Stimulated activated CD4-positive, alpha-beta T cell treated with anti-CD3 and anti-CD28 coated beads, Interleukin-2, amount 100 ng/mL, for 24 hours (primary cell): ENCODE results near the gene RRM2.
A peak's percentile ranks its signal among the peaks of the same experiment; 100 is the strongest.

ENCODE experiments used
- DNase-seq, 2 donors: peaks; one replicate each; pipeline ENCODE4 v3.0.0-alpha.2; 2020

The RRM2 gene

DNA sequence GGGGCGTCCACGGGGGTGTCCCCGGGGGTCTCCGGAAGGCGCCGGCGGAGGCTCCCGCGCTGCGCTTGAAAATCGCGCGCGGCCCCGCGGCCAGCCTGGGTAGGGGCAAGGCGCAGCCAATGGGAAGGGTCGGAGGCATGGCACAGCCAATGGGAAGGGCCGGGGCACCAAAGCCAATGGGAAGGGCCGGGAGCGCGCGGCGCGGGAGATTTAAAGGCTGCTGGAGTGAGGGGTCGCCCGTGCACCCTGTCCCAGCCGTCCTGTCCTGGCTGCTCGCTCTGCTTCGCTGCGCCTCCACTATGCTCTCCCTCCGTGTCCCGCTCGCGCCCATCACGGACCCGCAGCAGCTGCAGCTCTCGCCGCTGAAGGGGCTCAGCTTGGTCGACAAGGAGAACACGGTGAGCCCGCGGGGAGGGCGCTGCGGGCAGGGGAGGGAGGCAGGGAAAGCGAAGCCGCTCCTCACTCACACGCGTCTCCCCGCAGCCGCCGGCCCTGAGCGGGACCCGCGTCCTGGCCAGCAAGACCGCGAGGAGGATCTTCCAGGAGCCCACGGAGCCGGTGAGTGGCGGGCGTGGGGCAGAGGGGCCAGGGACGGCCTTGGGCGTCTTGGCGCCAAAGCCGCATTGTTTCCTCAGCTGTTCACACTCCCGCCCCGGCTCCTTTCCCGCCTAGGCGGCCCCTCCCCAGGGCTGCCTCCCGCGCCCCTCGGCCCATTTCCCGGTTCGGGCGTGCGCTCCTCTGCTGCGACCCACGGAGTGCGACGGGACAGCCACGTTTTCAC is at the start of gene RRM2:
TSS of gene RRM2 (plus strand) at position 240 of the 781 bp plus-strand sequence. CDS start at position 300, 60 bp downstream.
- DNase-seq = peak; percentile 88 to 96

DNA sequence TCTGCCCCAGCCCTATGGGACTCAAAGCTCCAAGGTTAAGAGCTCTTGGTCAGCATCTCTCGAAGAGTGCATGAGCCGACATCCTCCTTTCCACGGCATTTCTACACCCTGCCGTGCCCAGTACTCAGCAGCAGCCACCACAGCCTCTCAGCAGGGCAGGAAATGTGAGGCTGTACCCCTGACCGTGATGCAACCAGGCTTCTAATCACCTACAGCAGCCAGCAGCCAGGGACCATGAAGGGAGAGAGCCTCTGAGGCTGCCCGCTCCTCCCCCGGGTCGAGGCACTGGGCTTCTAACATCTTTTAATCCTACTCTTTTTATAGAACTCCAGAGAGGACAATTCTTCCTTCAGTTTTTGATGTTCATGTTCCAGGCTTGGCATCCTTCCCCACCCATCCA is 48.8 kb upstream of the RRM2 start:
- no peak for DNase-seq

DNA sequence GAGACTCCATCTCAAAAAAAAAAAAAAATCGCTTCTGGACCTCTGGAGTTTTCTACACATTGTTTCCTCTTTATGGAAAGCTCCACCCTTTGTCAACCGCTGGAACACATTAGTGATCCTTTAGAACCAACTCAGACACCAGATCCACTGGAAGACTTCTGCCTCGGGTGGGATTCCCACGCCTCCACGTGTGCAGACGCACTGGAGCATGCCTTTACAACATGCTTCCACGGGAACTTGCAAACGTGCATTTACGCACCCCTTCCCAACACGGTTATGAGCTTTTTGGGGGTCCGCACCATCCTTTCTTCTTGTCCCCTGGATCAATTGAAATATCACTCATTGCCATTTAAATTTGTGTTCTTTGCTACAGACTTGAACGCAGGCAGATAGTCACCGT is 47.4 kb upstream of the RRM2 start:
- DNase-seq = no peak

DNA sequence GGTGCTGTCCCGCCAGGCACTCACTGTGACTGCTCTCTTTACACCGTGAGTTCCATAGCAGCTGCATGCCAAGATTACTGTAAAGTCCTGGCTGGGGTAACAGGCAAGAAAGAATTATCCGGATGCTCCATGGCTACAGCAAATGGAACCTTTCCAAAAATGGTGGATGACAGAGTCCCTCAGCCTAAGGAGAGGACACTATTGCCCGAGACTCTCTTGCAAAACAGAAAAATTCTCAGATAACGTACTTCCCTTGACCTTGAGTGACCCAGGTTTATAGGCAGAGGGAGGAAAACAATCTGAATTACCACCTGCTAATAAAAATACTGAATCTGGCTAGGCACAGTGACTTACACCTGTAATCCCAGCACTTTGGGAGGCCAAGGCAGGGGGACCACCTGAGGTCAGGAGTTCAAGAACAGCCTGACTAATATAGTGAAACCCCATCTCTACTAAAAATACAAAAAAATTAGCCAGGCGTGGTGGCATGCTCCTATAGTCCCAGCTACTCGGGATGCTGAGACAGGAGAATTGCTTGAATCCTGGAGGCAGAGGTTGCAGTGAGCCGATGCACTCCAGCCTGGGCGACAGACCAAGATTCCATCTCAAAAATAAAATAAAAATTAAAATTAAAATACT is 46.8 kb upstream of the RRM2 start:
- DNase-seq = no peak

DNA sequence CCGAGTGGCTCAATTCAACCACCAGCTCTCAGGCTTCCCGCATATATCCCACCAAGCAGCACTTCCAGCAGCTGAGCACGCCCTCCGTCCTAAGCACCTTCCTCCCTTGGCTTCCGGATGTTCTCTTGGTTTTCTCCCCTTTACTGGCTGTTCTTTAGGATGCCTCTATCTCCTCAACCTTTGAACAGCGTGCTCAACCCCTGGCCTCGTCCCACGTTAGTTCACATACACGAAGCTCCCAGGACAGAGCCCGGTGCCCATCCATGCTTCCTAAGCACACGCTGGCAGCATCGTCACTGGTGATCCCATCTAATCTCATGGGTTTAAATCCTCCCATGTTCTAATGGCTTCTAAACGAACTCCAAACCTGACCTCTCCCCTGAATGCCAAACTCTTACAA is 46.0 kb upstream of the RRM2 start:
- DNase-seq = no peak

DNA sequence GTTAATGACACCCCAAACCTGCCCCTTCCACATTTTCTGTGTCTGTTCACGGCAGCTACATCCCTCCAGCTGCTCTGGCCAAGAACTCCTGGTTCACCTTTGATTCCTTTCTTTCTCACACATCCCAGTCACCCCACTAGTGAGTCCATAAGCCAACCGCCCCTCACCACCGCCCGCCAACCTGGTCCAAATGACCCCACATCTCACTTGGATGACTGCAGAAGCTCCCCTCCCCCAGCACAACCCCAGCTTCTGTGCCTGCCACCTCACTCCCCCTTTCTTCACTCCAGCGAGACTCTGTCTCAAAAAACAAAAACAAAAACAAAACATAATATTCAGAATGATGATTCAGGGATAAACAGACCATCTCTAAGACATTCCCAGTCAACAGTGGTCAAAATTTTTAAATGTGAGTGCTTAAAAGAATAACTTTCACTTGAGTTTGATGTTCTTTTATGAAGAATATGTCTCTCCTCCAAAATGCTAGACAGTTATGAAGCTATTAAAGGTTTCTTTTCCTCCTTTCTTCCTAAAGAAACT is 45.5 kb upstream of the RRM2 start:
- DNase-seq = no peak

DNA sequence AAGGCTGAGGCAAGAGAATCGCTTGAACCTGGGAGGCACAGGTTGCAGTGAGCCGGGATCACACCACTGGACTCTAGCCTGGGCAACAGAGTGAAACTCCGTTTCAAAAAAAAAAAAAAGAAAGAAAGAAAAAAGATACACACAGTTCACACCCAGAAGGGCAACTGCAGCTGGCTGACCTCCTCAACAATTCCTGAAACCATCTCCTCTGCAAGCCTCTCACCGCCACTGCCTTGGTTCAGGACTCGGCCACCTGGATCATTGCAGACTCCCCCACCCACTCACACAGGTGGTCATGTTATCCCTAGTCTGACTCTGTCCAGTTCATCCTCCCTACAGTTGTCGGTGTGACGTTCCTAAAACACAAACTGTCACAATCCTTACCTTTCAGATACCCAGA is 44.5 kb upstream of the RRM2 start:
- no peak for DNase-seq

DNA sequence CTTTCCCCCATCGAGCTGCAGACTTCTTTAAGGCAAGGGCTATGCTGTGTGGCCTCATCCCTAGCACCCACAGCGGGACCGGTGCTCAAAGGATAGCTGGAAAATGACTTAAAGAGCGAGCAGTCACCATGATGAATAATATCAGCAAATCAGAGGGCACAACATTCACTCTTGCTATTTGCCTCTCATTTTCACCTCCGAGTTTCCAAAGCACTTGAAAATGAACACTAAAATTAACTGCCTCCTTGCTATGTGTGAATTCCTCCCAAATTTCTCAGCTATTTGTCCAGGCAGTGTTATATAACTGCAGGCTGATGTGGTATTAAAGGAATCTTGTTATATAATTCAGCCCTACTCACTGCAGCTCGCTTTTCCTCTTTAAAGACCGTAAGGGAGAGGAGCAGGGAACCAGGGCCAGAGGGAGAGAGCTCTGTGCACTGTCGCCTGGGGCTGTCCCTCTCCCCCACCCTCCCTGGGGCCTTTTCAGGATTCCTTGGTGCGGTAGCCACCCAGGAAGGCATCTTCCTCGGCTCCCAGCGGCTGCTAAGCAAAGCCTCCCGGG is 43.8 kb upstream of the RRM2 start:
- no peak for DNase-seq

DNA sequence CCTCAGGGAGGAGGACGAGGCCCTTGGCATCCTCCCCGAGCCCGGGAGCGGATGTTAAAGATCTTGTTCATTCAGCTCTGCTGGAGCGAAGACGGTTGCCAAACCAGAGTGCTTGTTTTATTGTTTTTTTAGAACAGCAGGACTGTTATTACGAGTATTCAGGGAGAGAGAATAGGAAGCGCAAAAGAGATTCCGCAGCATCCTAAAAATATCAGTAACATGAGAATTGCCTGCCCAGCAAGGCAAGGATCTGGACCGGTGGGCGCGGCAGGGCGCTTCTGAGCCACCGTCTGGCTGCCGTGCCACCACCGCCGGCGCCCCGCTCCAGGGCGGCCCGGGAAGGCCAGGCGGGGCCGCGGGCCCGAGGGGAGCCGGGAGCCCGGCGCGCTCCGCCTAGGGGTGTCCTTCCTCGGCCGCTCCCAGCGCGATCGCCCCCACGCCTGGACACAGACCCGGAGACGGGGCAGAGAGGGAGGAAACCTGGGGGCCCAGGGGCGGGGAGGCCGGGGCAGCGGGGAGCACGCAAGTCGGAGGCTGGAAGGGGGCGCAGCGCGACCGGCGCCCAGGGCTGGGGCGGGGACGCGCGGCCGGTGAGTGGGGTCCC is 43.2 kb upstream of the RRM2 start:
- peak in 1 of 2 donors; percentile 22 for DNase-seq

DNA sequence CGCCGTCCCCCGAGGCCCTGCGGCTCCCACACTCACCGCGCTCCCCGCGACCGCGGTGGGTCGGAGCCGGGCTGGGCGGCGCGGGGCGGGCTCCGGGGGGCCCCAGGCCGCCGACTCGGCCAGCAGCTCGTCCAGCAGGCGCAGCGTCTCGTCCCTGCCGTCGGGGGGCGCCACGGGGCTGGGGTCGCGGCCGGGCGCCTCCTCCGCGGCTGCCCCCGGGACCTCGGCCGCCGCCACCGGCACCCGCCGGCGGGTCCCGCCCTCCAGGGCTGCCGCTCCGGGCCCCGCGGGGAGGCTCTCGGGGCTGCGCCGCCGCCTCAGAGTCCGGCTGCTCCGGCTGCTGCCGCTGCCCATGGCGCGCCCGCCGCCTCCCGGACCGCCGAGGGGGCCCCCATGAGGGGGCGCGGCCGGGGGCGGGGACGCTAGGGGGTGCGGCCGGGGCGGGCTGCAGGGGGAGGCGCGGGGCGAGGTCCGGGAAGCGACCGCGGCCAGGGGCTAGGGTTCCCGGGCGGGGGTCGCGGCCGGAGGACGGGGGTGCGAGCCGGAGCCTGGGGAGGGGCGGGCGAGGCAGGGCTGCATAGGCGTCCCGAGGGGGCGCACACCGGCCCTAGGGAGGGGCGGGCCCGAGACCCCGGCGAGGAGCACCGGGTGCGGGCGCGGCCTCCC is 42.5 kb upstream of the RRM2 start, which contains the start of gene CYS1:
TSS of gene CYS1 (minus strand) at position 542 of the 666 bp plus-strand sequence. CDS start at position 354, 188 bp downstream.
- DNase-seq = peak in 1 of 2 donors; percentile 25

DNA sequence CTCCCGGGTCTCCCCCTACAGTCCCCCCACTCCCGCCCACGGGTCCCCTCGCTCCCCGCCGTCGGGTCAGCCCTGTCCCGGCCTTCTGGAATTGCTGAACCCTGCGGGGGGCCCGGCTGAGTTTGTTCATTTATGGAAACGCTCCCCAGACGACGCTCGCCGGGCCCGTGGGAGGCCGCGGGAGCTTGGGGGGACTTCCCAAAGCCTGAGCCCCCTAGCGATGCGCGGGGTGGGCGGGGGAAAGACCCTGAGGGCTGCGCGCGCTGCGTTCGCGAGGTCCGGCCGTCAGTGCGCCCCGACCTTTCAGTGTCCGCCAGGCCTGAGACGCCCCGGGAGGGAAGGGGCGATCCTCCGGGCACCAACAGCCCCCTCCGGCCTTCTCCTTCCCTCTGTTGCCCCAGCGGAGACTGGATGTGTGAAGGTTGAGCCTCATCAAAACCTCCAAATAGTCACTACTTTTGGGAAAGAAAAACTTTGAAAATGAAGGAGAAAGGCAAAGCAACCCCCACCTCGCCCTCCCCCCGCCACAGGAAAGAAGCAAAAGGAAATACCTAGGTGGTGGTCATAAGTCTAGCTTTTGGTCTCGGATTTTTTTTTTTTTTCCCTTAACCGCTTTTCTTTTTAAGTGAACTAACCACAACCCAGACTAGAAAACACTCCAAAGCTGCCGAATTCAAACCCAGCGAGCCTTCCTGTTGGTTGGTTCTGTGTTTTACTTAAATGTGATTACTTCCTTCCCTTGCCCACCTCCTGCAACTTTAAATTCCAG is 41.8 kb upstream of the RRM2 start:
- peak in 1 of 2 donors; percentile 8 for DNase-seq

DNA sequence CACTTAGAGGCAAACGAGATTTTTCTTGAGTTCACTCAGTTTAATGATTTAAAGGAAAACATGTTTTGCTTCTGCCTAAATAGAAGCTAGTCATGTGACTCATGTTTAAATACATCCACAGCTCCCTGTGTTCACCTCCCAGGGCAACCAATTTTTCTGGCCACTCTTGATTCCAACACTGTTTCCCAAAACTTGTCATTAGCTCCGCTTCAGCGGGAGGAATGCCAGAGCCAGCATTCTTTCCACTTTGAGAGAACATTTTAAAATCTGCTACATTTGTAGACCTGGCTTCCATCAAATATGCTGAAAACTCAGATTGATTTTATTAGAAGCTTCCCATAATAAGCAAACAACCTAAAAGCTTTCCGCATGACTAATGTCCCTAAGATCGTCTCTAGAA is 39.5 kb upstream of the RRM2 start:
- no peak for DNase-seq

DNA sequence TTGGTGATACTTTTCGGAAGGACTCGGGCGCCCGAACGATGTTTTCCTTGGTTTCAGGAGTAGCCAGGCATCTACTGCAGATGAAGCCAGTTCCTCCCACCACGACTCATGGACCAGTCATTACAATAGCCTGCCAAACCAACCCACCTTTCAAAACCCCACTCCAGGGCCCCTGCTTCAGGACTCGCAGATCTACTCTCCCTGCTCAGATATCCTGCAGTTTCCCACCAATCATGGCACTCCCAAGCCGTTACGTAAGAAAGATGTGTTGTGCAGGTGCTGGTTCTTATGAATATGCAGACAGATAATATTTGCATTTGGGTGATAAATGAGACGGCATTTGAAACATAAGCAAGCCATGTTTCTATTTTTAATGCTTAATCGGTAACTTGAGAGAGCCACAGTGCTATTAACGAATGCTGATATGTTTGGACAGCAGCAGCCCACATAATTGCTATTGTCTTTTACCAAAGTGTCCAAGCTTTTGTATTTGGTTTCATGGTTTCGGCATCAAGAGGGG is 38.8 kb upstream of the RRM2 start:
- DNase-seq = no peak

DNA sequence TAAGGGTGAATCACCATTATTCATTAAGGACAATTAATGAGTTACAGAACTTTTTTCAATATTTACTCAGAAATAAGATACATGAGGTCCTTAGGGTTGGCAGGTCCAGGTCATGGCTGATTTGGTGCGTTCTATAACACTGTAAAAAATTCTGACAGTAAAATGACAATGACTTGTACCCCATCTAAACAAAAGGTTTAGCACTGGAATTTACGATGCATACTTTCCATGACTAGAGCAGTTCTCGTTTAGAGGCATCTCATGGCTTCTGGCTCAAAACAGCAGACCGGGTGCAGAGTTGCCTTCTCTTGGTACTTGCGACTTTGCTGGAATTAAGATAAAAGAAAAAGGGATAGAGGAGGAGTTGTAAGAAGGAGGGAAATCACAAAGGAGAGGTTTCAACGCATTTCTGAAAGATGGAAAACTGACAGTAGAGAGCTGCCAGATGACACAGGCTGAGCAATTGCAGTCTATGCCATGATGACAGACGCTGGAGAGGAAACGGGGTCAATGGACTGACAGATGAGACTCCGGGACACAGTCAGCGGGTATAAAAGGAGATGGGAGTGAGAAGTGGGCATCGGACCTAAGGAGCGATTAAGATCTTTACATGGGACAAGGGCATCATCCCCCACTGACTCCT is 38.2 kb upstream of the RRM2 start:
- DNase-seq = no peak

DNA sequence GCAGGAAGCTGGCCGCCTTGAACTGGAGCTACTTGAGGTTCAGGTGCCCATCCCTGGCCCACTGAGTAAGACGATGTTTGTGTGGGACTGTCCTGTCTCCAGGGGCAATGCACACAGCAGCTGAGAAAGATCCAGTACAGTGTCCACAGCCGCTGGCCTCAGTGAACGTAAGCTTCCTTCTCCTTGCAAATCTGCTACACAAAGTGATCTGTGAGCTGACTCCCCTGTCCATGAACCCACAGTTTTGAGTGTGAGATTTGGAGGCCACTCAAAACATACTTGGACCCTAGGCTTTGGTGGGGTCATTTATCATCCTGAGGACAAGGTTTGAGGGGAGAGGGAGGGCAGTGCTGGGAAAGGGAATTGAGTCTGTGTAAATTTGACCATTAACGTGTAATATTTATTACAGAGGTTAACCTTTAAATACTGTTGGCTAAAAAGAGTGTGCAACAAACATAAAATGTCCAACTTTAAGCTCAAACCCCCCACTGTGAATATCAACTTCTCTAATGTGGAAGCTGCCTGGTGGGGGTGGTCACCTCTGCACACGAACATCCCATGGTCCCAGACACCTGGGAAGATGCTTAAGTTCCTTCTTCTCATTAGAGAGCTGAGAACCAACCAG is 37.4 kb upstream of the RRM2 start:
- DNase-seq = no peak

DNA sequence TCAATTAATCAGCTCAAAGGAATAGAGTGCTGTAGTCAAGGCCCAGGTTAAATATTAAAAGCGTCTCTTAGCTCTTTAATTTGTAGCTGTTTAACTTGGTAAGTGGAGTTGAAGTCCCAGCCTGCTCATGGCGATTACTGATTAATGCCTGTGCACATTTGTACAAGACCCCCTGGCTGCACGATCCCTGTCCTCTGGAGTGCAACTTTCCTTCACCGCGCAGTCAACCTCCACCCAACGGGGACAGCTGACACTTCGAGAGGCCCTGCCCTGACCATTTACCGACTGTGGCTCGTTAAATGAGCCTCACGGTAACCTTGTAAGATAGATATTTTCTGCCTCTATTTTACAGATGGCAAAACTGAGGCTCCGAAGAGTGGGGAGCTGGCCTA is 36.9 kb upstream of the RRM2 start:
- DNase-seq = no peak

DNA sequence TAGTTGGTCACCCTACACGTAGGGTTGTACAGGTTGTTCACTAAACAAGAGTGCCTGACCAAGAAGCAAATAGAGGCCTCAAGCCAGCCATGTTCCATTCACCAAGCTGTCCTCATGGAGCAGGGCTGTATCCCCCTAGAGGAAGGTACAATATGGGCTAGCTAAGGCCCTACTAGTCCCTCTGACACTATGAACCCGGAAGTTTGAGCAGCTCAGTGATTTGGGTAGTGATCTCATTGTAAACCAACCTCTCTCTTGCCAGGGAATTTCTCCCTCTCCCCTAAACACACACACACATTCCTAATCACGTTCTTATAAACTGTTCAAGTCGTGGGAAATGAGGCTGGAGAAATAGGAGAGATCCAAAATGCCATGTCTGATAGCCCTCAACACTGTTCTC is 35.6 kb upstream of the RRM2 start:
- DNase-seq = no peak

DNA sequence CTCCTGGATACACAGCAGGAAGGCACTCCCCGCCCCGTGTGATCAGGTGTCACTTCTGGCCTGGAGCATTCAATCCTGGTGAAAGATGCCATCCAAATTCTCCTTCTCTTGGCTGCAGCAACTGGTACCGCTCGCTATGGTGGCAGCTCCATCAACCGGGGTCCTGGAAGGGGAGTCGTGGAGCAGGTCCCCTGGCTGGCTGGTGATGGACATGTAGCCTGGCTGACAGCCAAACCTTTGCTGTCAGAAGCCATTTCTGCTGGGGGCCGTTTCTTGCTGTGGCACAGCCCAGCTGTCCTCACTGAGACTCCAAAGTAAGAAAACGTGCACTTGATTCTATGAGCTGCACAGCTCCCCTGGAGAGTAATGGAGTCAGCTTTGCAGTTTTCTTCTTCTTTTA is 35.2 kb upstream of the RRM2 start:
- no peak for DNase-seq

DNA sequence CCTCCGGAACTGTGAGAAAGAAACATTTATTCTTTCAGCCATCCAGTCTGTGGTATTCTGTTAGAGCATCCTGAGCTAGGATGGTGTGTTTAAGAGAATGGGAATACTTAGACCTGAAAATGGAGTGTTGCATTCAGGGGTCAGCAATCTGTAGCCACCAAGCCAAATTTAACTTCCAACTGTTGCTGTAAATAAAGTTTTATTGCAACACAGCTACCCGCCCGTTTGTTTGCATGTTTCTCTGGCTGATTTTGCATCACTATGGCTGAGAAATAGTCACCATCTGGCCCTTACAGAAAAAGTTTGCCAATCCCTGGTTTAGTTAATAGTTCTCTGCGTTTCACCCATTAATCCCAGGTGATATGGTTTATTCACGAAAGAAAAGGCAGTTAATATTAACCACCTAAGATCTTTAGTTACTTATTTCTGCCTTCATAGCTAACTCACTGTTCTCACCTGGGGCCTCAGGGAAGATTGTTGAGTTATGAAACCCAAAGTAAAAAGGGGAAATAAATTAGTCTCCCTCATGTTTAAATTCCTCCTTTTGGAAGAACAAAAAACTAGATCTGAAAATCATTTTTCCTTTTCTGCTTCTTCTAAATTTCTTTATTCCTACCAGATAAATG is 32.9 kb upstream of the RRM2 start:
- DNase-seq = no peak

DNA sequence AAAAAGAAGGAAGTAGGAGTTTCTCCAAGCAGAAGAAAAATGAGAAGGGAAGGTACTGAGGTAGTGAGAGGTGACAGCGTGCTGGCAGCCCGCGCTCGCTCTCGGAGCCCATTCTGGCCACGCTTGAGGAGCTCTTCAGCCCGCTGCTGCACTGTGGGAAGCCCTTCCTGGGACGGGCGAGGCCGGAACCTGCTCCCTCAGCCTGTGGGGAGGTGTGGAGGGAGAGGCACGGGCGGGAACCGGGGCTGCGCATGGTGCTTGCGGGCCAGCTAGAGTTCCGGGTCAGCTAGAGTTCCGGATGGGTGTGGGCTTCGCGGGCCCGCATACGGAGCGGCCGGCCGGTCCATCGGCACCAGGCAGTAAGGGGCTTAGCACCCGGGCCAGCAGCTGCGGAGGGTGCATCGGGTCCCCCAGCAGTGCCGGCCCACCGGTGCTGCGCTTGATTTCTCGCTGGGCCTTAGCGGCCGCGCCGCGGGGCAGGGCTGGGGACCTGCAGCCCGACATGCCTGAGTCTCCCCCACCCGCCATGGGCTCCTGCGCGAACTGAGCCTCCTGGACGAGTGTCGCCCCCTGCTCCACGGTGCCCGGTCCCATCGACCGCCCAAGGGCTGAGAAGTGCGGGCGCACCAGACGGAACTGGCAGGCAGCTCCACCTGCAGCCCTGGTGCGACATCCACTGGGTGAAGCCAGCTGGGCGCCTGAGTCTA is 31.2 kb upstream of the RRM2 start:
- peak in 1 of 2 donors; percentile 19 for DNase-seq
